HG03064 (cell line): ENCODE results near the gene VIPR2.
"Not testable (repeated sequence)": the region's sequence is repeated elsewhere in the genome, so short reads cannot be mapped to it uniquely, and the experiment has no call there.

ENCODE experiments used
- ATAC-seq: cut with Tn5 transposase; IDR thresholded peaks from one replicate; pipeline ENCODE4 v1.9.1; 2021; ENCODE audit warnings: low read depth; ENCODE audit not compliant: unreplicated experiment

VIPR2 gene

GRCh38 chr7:159105832-159106811 lies 38.5 kb downstream of the VIPR2 start:
- no peak for ATAC-seq

- no peak for ATAC-seq
Measured at GRCh38 chr7:159105066-159105780, 39.4 kb downstream of the VIPR2 start.

GRCh38 chr7:159104188-159104920 lies 40.3 kb downstream of the VIPR2 start:
- ATAC-seq, result no peak

- ATAC-seq, result no peak
Measured at GRCh38 chr7:159103382-159104187, 41.1 kb downstream of the VIPR2 start.

- no peak for ATAC-seq
Measured at GRCh38 chr7:159102681-159103381, 41.8 kb downstream of the VIPR2 start.

- not testable (repeated sequence) for ATAC-seq
Measured at GRCh38 chr7:159101661-159102091, 43.0 kb downstream of the VIPR2 start.

- not testable (repeated sequence) for ATAC-seq
Measured at GRCh38 chr7:159101083-159101395, 43.6 kb downstream of the VIPR2 start.

GRCh38 chr7:159100281-159101082 lies 44.2 kb downstream of the VIPR2 start:
- ATAC-seq, result not testable (repeated sequence)

- no peak for ATAC-seq
Measured at GRCh38 chr7:159099711-159100231, 44.9 kb downstream of the VIPR2 start.

GRCh38 chr7:159098811-159099655 lies 45.6 kb downstream of the VIPR2 start:
- ATAC-seq, result no peak

GRCh38 chr7:159098424-159098786 lies 46.3 kb downstream of the VIPR2 start:
- ATAC-seq, result no peak

- ATAC-seq, result no peak
Measured at GRCh38 chr7:159097661-159098423, 46.8 kb downstream of the VIPR2 start.

GRCh38 chr7:159096736-159097581 lies 47.7 kb downstream of the VIPR2 start:
- ATAC-seq, result no peak

GRCh38 chr7:159095979-159096411 lies 48.7 kb downstream of the VIPR2 start:
- no peak for ATAC-seq

GRCh38 chr7:159094919-159095915 lies 49.5 kb downstream of the VIPR2 start:
- ATAC-seq, result no peak
